ENCODE measurements around the gene TIGD7.

DNA sequence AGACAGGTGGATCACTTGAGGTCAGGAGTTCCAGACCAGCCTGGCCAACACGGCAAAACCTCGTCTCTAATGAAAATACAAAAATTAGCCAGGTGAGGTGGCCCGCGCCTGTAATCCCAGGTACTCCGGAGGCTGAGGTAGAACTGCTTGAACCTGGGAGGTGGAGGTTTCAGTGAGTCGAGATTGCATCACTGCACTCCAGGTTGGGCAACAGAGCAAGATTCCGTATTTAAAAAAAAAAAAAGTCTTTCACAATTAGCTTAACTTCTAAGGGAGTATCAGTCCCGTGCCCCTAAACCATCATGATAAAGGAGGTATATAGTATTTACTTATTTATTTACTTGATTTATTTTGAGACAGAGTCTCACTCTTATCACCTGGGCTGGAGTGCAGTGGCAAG is 45.4 kb downstream of the TIGD7 start:
- TF ChIP-seq, protein P1, sequence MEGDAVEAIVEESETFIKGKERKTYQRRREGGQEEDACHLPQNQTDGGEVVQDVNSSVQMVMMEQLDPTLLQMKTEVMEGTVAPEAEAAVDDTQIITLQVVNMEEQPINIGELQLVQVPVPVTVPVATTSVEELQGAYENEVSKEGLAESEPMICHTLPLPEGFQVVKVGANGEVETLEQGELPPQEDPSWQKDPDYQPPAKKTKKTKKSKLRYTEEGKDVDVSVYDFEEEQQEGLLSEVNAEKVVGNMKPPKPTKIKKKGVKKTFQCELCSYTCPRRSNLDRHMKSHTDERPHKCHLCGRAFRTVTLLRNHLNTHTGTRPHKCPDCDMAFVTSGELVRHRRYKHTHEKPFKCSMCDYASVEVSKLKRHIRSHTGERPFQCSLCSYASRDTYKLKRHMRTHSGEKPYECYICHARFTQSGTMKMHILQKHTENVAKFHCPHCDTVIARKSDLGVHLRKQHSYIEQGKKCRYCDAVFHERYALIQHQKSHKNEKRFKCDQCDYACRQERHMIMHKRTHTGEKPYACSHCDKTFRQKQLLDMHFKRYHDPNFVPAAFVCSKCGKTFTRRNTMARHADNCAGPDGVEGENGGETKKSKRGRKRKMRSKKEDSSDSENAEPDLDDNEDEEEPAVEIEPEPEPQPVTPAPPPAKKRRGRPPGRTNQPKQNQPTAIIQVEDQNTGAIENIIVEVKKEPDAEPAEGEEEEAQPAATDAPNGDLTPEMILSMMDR (IDR thresholded peaks at IDR 0.05) = no peak
- TF ChIP-seq POLR2A (IDR thresholded peaks at IDR 0.05) = no peak

All from right lobe of liver (tissue), 4 donors.